IPS-11a (cell line): ENCODE measurements around the gene FAM228B.
A peak's percentile ranks its signal among the peaks of the same experiment; 100 is the strongest.
"Not testable (repeated sequence)": the region's sequence is repeated elsewhere in the genome, so short reads cannot be mapped to it uniquely, and the experiment has no call there.

Source experiments
- H3K4me3 ChIP-seq: one replicate; pipeline ENCODE4 v1.5.1; 2013; ENCODE audit warnings: low read depth, low read length, control low read depth

FAM228B gene

DNA sequence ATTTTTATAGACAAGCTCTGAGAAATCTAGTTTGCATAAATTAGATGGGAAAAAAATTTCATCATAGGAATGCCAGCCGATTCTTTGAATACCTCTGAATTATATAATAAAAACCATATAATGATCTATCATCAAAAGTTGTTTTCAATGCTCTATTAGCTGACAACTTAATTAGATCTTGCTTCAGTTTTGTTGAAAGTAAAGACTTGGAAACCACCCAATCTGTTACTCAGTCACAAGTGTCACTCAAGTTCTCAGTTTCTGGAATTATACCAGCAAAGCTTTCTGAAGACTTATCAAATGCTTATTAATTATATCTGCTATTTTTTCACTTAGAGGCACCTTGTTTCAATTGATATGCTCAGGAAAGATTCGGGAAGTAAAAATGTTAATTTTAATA lies 21.3 kb upstream of the FAM228B start:
- no peak overlapping the region for H3K4me3 ChIP-seq

GRCh38 chr2:24102677-24103076 lies 20.6 kb upstream of the FAM228B start:
- H3K4me3 ChIP-seq, result no peak overlapping the region

- no peak overlapping the region for H3K4me3 ChIP-seq
Measured at GRCh38 chr2:24104110-24104650, 19.1 kb upstream of the FAM228B start.

- H3K4me3 ChIP-seq, result no peak overlapping the region
Measured at GRCh38 chr2:24104906-24105305, 18.4 kb upstream of the FAM228B start.

- H3K4me3 ChIP-seq, result no peak overlapping the region
Measured at GRCh38 chr2:24105816-24106215, 17.5 kb upstream of the FAM228B start.

- H3K4me3 ChIP-seq, result no peak overlapping the region
Measured at GRCh38 chr2:24106786-24107185, 16.5 kb upstream of the FAM228B start.

DNA sequence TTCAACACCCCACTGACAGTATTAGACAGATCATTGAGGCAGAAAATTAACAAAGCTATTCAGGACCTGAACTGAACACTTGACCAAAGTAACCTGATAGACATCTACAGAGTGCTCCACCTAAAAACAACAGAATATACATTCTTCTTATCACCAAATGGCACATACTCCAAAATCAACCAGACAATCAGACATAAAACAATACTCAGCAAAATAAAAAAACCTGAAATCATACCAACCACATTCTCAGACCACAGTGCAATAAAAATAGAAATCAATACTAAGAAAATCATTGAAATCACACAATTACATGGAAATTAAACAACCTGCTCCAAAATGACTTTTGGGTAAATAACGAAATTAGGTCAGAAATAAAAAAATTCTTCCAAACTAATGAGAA lies 15.9 kb upstream of the FAM228B start:
- H3K4me3 ChIP-seq, result no peak overlapping the region

GRCh38 chr2:24109431-24109830 lies 13.8 kb upstream of the FAM228B start:
- H3K4me3 ChIP-seq, result not testable (repeated sequence)

DNA sequence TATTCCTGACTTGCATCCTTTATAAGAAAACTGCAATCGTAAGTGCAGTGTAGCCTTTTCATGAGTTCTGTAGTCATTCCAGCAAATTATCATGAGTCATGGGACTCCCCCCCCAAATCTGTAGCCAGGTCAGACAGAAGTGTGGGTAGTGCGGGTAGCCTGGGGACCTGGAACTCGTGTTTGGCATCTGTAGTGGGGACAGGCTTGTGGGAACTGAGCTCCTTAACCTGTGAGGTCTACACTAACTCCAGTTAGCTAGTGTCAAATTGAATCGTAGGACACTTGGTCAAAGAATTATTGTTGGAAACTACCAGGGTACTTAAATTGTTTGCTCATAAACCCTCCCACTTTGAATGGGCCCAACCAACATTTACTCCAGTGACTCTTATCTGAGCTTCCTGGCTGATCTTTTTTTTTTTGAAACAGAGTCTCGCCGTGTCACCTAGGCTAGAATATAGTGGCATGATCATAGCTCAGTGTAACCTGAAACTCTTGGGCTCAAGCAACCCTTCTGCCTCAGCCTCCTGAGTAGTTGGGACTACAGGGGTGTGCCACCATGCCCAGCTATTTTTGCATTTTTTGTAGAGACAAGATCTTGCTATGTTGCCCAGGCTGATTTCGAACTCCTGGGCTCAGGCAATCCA lies 12.5 kb upstream of the FAM228B start:
- H3K4me3 ChIP-seq, result no peak overlapping the region

GRCh38 chr2:24111407-24111901 lies 11.8 kb upstream of the FAM228B start:
- no peak overlapping the region for H3K4me3 ChIP-seq

- no peak overlapping the region for H3K4me3 ChIP-seq
Measured at GRCh38 chr2:24115057-24115456, 8.2 kb upstream of the FAM228B start.

GRCh38 chr2:24117902-24118301 lies 5.4 kb upstream of the FAM228B start:
- H3K4me3 ChIP-seq, result no peak overlapping the region

- H3K4me3 ChIP-seq, result no peak overlapping the region
Measured at GRCh38 chr2:24121066-24121465, 2.2 kb upstream of the FAM228B start.

- H3K4me3 ChIP-seq, result no peak overlapping the region
Measured at GRCh38 chr2:24121469-24121868, 1.8 kb upstream of the FAM228B start.

DNA sequence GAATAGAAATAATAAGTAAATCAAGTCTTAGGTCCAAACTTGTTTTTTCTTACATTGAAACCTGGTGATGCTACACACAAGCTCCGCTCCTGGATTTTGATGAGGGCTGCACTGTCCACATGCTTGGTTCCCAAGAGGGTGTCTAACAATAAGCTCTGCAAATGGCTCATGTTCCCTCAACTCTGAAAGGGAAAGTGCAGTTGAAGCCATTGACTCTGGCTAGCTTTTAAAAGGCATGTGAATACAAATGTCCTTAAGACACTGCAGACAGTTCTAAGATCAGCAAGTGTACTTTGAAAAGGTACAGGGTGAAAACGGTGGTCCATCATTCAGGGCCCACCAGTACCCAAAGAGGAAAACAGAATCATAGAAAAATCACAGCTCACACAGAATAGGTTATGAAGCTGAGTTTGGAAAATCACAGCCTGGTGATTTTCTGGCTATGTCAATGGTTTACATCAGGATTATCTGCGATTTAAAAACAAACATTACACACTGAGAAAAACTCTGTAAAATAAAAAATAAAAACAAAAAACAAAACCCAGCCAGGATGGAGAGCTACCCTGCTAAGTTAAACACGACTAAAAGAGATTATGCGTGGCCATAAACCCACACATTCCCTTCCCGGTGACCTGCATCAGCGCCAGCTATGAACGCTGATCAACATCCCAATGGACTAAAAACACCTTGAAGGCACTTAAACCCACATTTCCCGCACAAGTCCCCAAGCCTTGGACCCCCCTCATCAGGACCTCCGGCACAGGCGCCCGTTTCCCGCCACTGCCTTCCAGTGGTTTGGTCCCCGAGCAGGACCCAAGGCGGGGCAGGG lies 689 bp upstream of the FAM228B start:
- H3K4me3 ChIP-seq, result peak overlapping the region; percentile 74

DNA sequence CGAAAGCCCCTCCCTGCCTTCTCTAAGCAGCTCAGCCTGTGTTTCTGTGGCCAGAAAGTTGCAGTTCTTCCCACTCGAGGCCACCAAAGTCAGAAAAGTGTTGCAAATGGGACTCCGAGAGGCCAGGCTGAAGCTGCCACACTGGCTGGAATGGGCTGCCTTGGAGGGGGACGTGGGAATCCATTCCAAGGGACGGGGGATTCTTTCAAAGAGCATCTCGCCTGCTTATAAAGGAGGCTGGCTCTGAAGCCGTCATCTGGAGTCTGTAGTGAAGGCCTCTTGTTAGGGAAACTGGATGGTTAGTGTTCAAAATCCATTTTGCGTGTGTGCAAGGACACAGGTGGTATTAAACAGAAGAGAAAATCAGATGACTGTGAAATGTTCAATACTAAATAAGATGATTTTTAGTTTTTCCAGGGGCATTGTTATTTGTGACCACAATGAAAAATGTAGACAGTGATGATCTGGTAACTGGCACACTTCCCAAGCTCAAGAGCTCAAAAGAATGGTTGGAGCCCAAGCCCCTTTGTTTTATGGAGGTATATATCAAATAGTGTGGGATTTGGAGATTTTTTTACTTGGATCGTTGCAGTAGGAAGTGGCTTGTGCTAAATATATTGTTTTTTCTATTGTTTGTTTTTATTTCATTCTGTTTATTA lies 782 bp downstream of the FAM228B start:
- H3K4me3 ChIP-seq, result peak overlapping the region; percentile 74

DNA sequence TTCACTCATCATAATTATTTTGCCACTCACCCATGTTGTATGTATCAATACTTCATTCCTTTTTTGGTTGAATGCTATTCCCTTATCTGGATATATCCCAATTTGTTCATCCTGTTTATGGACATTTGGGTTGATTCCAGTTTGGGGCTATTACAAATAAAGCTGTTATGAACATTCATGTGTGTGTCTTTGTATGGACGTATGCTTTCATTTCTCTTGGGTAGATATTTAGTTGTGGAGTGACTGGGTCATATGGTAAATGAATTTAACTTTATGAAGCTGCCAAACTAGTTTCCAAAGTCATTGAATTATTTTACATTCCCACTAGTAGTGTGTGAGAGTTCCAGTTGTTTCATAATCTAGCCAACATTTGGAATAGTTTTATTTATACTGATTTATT lies 2.7 kb downstream of the FAM228B start:
- H3K4me3 ChIP-seq, result no peak overlapping the region

DNA sequence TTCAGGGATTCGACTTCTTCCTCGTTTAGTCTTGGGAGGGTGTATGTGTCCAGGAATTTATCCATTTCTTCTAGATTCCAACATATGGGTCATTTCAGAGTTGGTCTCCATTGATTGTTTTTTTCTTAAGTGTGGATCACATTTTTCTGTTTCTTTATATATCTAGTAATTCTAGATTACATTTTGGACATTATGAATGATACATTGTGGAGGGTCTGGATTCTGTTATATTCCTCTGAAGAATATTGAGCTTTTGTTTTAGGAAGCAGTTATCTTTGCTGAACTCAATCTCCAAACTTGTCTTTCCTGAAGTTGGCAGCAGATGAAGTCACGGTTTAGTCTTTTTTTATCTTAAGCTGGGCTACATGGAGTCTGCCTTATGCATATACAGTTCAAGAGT lies 9.3 kb downstream of the FAM228B start:
- H3K4me3 ChIP-seq, result no peak overlapping the region

DNA sequence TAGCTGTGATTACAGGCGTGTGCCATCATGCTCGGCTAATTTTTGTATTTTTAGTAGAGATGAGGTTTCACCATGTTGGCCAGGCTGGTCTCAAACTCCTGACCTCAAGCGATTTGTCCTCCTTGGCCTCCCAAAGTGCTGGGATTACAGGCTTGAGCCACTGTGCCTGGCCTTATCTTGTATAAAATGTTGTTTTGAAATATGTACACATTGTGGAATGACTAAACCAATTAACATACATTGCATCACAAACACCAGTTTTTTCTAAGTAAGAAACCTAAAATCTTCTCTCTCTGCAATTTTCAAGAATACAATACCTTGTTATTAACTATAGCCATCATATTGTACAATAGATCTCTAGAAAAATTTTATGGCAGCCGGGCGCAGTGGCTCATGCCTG lies 17.0 kb downstream of the FAM228B start:
- H3K4me3 ChIP-seq, result not testable (repeated sequence)

DNA sequence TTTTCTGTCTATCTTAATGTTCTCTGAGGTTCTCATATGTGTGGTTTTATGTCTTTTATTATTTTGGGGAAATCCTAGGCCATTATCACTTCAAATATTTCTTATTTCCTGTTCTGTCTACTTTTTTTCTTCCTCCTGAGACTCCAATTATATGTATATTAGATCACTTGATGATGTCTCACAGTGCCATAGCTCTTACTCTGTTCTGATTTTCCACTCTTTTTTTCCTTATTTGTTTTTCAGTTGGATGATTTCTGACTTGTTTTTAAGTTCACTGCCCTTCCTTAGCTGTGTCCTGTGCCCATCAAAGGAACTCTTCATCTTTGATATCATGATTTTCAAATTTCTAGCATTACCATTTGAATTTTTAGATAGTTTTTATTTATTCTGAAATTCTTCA lies 24.1 kb downstream of the FAM228B start:
- H3K4me3 ChIP-seq, result no peak overlapping the region

DNA sequence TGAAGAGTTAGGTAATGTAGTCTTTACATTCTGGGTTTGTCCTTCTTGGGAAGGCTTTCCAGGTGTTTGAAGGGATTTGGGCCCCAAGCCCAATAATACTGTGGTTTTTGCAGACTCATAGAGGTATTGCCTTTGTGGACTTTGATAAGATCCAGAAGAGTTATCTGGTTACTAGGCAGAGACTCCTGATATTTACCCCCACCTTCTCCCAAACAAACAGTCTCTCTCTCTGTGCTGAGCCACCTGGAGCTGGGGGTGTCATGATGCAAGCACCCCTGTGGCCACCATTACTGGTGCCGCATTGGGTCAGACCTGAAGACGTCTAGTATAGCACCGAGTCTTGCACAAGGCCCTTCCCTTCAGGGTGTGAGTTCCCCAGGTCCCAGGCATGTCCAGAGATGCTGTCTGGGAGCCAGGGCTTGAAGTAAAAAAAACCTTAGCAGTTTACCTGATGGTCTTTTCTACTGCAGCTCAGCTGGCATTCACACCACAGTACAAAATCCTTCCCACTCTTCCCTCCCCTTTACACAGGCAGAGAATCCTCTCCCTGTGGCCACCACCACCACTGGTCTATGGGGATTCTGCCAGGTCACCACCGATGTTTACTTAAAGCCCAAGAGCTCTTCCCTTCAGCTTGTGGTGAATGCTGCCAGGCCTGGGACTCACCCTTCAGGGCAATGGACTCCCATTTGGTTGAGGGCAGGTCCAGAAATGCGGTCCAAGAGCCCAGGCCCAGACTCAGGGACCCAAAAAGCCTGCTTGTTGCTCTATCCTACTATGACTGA lies 29.3 kb downstream of the FAM228B start:
- no peak overlapping the region for H3K4me3 ChIP-seq
